GM18507 (cell line): ENCODE measurements around the gene SIRT7.

Experiments used
- DNase-seq: peaks from one replicate; pipeline ENCODE4 v3.0.0; 2011; ENCODE audit warnings: low read depth; ENCODE audit not compliant: insufficient read length; ENCODE audit errors: extremely low spot score
- FAIRE-seq: peaks from 2 replicates; lab custom pipeline; 2011; peaks lifted over from hg19 to GRCh38; lab: Jason Lieb, UNC

Gene SIRT7

DNA sequence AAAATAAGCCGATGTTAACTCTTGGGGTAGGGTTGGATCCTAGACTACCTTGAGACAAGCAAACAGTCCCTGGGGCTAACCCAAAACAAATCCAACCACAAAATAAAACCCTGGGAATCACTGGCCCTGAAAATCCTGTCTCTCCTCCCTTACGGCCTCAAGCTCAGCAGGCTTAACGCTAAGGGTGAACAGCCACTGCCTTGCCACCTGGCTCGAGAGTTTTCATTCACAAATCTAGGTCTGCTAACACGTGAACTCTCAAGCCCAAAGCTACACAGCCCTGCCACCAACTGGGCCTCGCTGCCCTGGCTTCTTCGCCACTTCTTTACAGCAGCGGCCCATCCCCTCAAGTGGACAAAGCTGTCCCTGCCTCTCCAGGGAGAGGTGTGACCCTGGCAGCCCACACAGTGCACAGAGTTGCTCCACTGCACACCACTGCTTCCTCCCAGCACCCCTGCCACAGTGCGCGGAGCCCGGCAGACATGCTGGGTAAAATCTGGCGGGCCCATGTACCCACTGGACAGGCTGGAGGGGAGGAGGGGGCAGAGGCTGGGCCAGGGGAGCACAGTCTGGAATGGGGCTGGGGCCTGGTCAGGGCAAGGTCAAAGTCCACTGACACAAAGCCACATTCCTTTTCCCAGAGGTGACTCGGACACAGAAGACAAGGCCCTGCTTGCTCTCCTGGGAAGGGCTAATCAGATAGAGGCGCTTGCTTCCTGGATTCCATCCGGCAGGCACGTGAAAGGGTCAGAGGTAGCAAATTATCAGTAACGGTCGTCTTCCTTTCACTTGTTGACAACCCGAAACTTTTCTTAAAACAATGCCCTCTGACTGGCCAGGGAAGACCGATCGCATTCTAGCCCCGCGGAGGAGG, 7.8 kb downstream of the SIRT7 start:
- no peak for FAIRE-seq
- DNase-seq = no peak

DNA sequence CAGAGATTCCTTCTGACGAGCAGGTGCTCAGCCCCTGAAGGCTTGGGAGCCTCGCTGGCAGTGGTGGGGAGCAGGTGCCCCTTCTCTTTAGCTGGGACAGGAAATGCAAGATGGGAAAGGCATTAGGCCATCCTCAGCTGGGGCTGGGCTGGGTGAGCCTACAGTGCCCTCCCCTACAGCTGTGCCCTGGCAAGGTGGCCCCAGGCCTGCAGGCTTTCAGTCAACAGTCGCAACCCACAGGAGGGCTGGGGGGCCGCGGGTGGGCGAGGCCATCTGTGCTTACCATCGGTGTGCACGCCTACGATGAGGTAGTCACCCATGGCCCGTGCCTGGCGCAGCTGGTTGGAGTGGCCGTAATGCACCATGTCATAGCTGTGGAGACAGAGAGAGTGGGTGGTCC, 8.7 kb downstream of the SIRT7 start:
- FAIRE-seq (no peak), DNase-seq (no peak)

DNA sequence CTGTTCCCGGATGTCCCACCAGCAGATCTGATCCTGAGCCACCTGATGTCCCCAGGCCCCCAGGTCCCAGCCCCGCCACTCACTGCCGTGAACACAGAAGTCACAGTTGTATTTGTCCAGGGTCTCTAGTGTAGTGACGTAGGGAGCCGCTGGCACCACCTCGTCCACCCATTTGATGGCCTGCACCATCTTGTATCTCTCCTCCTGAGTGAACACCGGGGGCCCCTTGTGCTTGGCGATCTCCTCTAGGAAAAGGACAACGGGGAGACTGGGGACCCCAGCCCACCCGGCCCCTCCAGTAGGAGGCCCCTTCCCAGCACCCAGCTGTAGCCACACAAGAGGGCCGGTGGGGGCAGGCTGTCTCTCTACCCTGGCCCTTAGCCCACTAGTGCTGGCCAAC, 9.2 kb downstream of the SIRT7 start:
- no peak for DNase-seq
- no peak for FAIRE-seq

GRCh38 chr17:81907219-81908145, 10.5 kb downstream of the SIRT7 start:
- no peak for FAIRE-seq
- no peak for DNase-seq

- FAIRE-seq (no peak), DNase-seq (no peak)
Observed at GRCh38 chr17:81906476-81907218, 11.3 kb downstream of the SIRT7 start.

DNA sequence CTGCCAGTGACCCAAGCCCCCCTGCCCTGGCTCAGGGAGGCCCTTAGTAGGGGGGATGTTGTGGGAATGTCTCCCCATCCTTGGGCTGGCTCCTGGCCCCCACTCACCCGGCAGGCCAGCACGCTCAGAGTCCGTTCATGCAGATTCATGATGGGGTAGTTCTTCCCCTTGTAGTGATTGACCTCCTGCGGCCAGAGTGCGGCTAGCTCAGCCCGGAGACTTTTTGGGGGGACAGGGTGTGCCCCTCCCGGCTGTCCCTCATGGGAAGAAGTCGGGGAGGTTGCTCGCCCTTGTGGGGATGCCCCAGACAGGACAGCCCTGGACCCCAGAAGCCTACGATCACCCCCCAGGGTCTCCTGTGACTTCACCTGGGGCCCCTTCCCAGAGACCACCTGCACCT, 12.0 kb downstream of the SIRT7 start:
- FAIRE-seq (no peak), DNase-seq (no peak)

GRCh38 chr17:81905424-81905875, 12.5 kb downstream of the SIRT7 start:
- DNase-seq (no peak), FAIRE-seq (no peak)

DNA sequence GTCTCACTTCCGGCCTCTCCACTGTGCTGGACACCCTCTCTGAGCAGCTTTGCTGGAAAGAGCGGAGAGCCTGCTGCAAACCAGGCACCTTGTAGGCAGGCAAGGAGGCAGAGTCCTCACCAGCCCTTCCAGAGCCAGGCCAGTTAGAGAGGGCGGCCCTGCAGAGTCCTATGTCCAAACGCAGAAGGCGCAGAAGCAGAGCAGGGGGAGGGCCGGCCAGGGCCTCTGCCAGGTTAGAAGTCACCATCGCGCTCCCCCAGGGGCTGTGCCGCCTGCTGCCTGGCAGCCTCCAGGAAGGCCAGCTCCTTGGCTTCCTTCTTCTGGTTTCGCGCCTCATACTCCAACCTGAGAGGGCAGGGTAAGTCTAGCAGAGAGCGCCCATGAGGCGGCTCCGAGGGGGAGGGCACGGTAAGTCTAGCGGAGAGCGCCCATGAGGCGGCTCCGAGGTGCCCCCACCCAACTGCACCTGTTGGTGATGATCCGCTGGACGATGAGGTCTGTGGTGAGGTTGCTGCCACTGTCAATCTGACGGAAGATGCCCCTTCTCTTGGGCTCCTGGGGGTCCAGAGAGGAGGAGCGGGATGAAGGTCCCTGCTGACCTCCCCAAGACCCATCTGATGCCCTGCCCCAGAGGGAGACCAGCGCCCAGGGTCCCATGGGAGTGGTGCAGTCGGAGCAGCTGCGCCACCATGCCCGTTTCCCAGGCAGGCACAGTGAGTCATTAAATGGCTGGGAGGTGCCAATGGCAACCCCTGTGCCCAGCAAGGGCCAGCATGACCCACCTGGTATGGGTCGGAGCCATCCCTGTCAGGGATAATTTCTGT, 13.2 kb downstream of the SIRT7 start:
- no peak for FAIRE-seq
- DNase-seq = no peak

DNA sequence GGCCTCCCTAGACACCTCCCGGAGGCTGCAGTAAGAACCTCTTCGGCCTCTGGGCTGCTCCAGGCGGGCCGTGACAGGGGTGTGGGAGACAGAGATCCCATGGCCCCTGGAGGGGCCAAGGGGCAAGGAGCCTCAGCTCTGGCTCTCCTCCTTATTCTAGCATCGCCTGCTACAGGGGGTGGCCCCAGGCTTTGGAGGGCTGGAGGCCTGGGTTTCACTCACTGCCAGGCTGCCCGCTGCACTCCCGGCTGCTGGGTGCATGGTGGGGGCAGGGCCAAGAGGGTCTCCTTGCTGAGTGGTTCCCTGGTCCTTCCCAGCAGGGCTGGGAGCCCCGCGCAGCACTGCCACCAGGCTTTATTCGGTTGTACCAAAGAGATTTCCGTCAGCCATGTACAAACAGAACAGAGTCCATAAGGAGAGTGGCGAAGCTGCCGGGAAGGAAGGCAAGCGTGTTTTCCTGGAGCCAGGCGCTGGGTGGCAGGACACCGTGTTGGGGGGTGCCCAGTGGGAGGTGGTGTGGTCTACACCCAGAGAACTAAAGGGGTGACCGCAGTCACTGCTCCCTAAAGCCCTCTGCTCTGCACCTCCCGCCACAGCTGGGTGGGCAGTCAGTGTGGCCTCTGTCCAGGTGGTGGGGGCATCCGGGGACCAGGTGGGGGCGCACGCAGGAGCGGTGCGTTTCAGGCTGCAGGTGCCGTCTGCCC, 13.9 kb downstream of the SIRT7 start:
- DNase-seq = no peak
- no peak for FAIRE-seq

DNA sequence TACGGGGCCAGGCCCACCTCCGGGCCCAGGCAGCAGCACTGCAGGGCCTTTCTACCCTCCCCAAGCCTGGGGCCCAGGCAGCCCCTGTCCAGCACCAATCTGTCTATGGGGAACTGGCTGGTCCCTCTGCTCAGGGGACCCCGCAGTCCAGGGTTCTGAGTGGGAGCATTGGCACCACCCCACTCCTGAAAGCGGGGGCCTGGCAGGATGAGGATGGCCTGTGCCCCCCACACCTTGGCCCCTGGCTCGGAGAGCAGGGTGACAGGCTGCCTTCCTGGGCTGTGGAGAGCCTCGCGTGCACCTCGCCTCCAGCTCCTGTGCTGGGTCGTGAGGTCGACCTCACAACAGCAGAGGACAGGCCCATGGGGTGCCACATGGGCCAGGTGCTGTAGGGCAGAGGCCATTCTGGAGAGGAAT, 14.6 kb downstream of the SIRT7 start:
- FAIRE-seq = no peak

DNA sequence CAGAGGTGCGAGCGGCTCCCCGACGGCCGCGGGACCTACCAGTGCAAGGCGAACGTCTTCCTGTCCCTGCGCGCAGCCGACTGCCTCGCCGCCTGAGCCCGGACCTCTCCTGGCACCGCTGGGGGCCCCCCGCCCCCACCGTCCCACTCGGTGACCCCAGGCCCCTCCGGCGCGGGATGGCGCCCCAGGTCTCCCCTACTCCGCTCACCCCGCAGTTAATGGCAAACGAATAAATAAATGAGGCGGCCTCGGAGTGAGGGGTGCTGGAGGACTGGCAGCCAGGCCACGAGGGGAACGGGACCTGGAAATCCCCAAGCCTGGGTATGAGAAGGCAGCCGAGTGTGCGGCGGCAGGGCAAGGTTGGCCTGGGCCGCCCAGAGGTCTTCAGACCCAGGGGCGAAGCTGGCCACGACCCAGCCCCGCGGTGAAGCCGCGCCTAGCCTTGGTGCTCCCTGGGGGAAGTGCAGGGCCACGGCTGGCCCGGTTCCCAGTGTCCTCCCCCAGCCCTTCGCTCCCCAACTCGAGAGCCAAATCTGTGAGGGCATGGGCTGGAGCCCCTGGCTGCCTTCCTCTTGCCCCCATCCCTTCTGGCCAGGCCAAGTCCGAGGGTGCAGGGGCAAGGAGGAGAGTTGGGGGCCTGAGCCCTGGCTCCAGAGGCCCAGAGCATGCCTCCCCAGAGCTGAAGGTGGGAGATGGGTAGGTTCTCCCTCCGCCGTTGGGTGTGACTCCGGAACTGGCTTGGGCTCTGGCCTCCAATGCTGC, 15.1 kb downstream of the SIRT7 start:
- no peak for DNase-seq
- no peak for FAIRE-seq

More for the DNA sequence above, 14.6 kb downstream of the SIRT7 start:
- no peak for DNase-seq

- DNase-seq = no peak
- no peak for FAIRE-seq
Observed at GRCh38 chr17:81902023-81902652, 15.8 kb downstream of the SIRT7 start, which contains the start of gene NPB. NPB (plus strand) TSS chr17:81902238; CDS start chr17:81902278, 40 bp downstream.

- FAIRE-seq (no peak), DNase-seq (no peak)
Observed at GRCh38 chr17:81901167-81902022, 16.6 kb downstream of the SIRT7 start.

DNA sequence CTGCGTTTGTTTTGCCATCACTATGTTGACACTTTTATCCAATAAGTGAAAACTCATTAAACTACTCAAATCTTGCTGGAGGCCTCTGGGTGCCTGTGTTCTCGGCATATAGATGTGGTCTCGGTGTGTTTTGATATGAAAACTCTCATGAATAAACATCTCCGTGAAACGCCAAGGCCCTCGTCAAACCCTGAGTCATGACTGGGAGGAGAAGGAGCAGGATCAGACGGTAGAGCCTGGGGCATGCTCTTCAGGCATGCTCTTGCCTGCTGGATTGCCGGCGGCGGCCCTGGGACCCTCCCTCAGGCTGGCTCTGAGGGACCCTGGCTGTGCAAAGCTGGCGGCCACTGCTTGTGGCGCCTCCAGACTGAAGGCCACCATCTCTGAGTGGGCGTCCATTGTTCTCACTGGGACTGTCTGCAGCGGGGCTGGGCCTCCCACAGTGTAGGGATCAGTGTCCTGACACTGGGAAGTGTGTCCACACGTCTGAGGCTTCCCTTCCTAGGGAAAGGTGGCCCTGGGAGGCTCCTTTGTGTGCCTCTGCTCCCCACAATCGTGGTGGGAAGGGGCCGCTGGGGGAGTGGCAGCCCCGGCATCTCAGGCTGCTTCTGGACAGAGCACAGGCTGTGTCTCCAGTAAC, 17.7 kb downstream of the SIRT7 start:
- DNase-seq (no peak), FAIRE-seq (no peak)

- FAIRE-seq (no peak), DNase-seq (no peak)
Observed at GRCh38 chr17:81899514-81900166, 18.3 kb downstream of the SIRT7 start.
